HepG2 (cell line): Measurements from ENCODE around the gene PANK3. TPM values are rescaled to one million over a fixed set of nuclear protein-coding genes. Genes with fewer than 3 reads are reported as not detected.

ENCODE experiments used
- FOXJ3 ChIP-seq: sonication (generic); formaldehyde crosslinking; IDR thresholded peaks from 2 replicates; pipeline ENCODE4 v1.4.0; 2020; ENCODE audit warnings: missing genetic modification reagents, mild to moderate bottlenecking, borderline replicate concordance
- GATAD2A ChIP-seq: IDR thresholded peaks from 2 replicates; pipeline ENCODE4 v1.6.1; 2016
- HDAC2 ChIP-seq: sonication (generic); formaldehyde crosslinking; IDR thresholded peaks from 2 replicates; pipeline ENCODE4 v1.4.0; 2020; ENCODE audit warnings: missing genetic modification reagents
- HHEX ChIP-seq: IDR thresholded peaks from 2 replicates; pipeline ENCODE4 v1.6.1; 2016; ENCODE audit warnings: control low read depth
- JUND ChIP-seq: sonication (generic); formaldehyde crosslinking; IDR thresholded peaks from 2 replicates; pipeline ENCODE4 v1.8.0; 2022; ENCODE audit warnings: mild to moderate bottlenecking, missing genetic modification reagents
- MLX ChIP-seq: IDR thresholded peaks from 2 replicates; pipeline ENCODE4 v1.6.1; 2016
- NFIC ChIP-seq: IDR thresholded peaks from 2 replicates; pipeline ENCODE4 v1.6.1; 2012; ENCODE audit warnings: mild to moderate bottlenecking, low read length, inconsistent platforms
- NR3C1 ChIP-seq: sonication (generic); formaldehyde crosslinking; IDR thresholded peaks from 2 replicates; pipeline ENCODE4 v1.4.0; 2020; ENCODE audit warnings: missing genetic modification reagents
- PHF21A ChIP-seq: sonication (generic); formaldehyde crosslinking; IDR thresholded peaks from 2 replicates; pipeline ENCODE4 v1.5.0; 2020; ENCODE audit warnings: mild to moderate bottlenecking, missing genetic modification reagents
- PPARG ChIP-seq: conservative IDR thresholded peaks from 2 replicates; pipeline ENCODE4 v1.6.1; 2016; ENCODE audit warnings: missing biosample characterization, missing genetic modification reagents
- SMARCE1 ChIP-seq: fragments of 450-650 bp; IDR thresholded peaks from 2 replicates; pipeline ENCODE4 v1.6.1; 2017; ENCODE audit warnings: borderline replicate concordance
- TFDP1 ChIP-seq: IDR thresholded peaks from 2 replicates; pipeline ENCODE4 v1.6.1; 2016; ENCODE audit warnings: missing compliant biosample characterization, missing genetic modification reagents, borderline replicate concordance
- THRA ChIP-seq: sonication (generic); formaldehyde crosslinking; IDR thresholded peaks from 2 replicates; pipeline ENCODE4 v1.4.0; 2020; ENCODE audit warnings: missing genetic modification reagents, borderline replicate concordance
- YEATS2 ChIP-seq: sonication (generic); formaldehyde crosslinking; IDR thresholded peaks from 2 replicates; pipeline ENCODE4 v1.4.0; 2020; ENCODE audit warnings: missing genetic modification reagents, borderline replicate concordance
- ZEB1 ChIP-seq: IDR thresholded peaks from 2 replicates; pipeline ENCODE4 v1.6.1; 2012; ENCODE audit warnings: mild to moderate bottlenecking, low read depth, inconsistent platforms; ENCODE audit not compliant: insufficient replicate concordance
- ZFP1 ChIP-seq: IDR thresholded peaks from 2 replicates; pipeline ENCODE4 v1.6.1; 2016
- ZKSCAN8 ChIP-seq: IDR thresholded peaks from 2 replicates; pipeline ENCODE4 v1.6.1; 2016; ENCODE audit warnings: borderline replicate concordance, missing genetic modification reagents, missing compliant biosample characterization
- ZMYM4 ChIP-seq: sonication (generic); formaldehyde crosslinking; IDR thresholded peaks from 2 replicates; pipeline ENCODE4 v1.8.1; 2023; ENCODE audit warnings: mild to moderate bottlenecking, missing genetic modification reagents
- ZNF292 ChIP-seq: sonication (generic); formaldehyde crosslinking; IDR thresholded peaks from 2 replicates; pipeline ENCODE4 v1.8.1; 2022; ENCODE audit warnings: mild to moderate bottlenecking, low read depth, missing genetic modification reagents, borderline replicate concordance
- ZNF629 ChIP-seq: sonication (generic); formaldehyde crosslinking; conservative IDR thresholded peaks from 2 replicates; pipeline ENCODE4 v1.5.0; 2020; ENCODE audit warnings: missing genetic modification reagents
- ZNF83 ChIP-seq: sonication (generic); formaldehyde crosslinking; IDR thresholded peaks from 2 replicates; pipeline ENCODE4 v1.4.0; 2020; ENCODE audit warnings: missing genetic modification reagents, mild to moderate bottlenecking, borderline replicate concordance
- polyA plus RNA-seq, 8 experiments: library from polyadenylated mRNA; depleted of rRNA in 3 of 8; stranded (reverse) in 7 of 8; unstranded in 1 of 8; fragments of >200 nt; fragmentation: Illumina TruSeq in 4 of 8; extraction: Trizol in 4 of 8; gene quantifications; 2 replicates each; pipeline versions ENCODE4 v1.2.1 to v1.2.3, GENCODE V29; 2011 to 2016; ENCODE audit warnings: low read depth in 4 of 8, missing spikeins in 1 of 8, mixed read lengths in 1 of 8; ENCODE audit not compliant: insufficient read depth in 1 of 8
- total RNA-seq, 5 experiments: library from RNA; depleted of rRNA; stranded (reverse); fragments of >200 nt; fragmentation: Illumina TruSeq; extraction: Trizol; gene quantifications; 2 replicates each; pipeline ENCODE4 v1.2.3, GENCODE V29; 2016; ENCODE audit warnings: low read depth in 1 of 5
- TF ChIP-seq, protein P1 (sequence below): sonication (generic); formaldehyde crosslinking; IDR thresholded peaks from 2 replicates; pipeline ENCODE4 v1.9.0; 2021; ENCODE audit warnings: missing genetic modification reagents, borderline replicate concordance
- TF ChIP-seq, protein P2 (sequence below): IDR thresholded peaks from 2 replicates; pipeline ENCODE4 v1.6.1; 2012; ENCODE audit warnings: low read depth, low read length, improper control_type of control experiment
- TF ChIP-seq, protein P3 (sequence below): IDR thresholded peaks from 2 replicates; pipeline ENCODE4 v1.6.1; 2016; ENCODE audit warnings: missing compliant biosample characterization, missing genetic modification reagents, borderline replicate concordance

The PANK3 gene
- total and polyA plus RNA-seq, 2 of the 13 experiments (the other 11 are each of a cell fraction or from before 2014, with no cell fraction given), result 26.9 to 69.5 TPM

DNA sequence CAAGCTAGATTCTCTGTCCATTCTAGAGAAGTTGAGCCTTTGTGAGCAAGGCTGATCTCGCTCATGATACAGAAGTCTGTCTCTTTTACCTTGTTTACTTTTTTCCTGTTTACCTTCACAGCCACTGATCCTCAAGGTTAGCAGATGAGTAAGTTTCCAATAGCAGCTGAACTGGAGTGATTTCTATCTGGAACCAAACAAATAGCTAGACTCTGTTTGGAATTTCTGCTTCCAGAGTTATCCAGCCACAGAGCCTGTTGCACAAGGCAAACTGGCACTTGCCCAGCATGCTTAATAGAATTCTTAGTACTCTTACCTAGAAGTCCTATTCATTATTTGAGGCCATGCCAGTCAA lies 12.8 kb upstream of the PANK3 start (continued):
- TF ChIP-seq, protein P1, sequence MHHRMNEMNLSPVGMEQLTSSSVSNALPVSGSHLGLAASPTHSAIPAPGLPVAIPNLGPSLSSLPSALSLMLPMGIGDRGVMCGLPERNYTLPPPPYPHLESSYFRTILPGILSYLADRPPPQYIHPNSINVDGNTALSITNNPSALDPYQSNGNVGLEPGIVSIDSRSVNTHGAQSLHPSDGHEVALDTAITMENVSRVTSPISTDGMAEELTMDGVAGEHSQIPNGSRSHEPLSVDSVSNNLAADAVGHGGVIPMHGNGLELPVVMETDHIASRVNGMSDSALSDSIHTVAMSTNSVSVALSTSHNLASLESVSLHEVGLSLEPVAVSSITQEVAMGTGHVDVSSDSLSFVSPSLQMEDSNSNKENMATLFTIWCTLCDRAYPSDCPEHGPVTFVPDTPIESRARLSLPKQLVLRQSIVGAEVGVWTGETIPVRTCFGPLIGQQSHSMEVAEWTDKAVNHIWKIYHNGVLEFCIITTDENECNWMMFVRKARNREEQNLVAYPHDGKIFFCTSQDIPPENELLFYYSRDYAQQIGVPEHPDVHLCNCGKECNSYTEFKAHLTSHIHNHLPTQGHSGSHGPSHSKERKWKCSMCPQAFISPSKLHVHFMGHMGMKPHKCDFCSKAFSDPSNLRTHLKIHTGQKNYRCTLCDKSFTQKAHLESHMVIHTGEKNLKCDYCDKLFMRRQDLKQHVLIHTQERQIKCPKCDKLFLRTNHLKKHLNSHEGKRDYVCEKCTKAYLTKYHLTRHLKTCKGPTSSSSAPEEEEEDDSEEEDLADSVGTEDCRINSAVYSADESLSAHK (CRISPR knock-in tag), result no peak
- TF ChIP-seq SMARCE1 (no peak), FOXJ3 (CRISPR knock-in tag) (peak; percentile 96), HHEX (CRISPR knock-in tag) (peak; percentile 50; the same call in 1 of the 2 replicates), PPARG (CRISPR knock-in tag) (peak; percentile 81), PHF21A (CRISPR knock-in tag) (peak; percentile 89), ZNF629 (CRISPR knock-in tag) (peak; percentile 44), THRA (CRISPR knock-in tag) (peak; percentile 52), NFIC (peak; percentile 92), TFDP1 (CRISPR knock-in tag) (peak; percentile 41; the same call in 1 of the 2 replicates), ZNF292 (peak; percentile 95), ZNF83 (CRISPR knock-in tag) (no peak), JUND (no peak), ZEB1 (peak; percentile 20), ZFP1 (CRISPR knock-in tag) (peak; percentile 74; the same call in 1 of the 2 replicates), NR3C1 (CRISPR knock-in tag) (no peak), GATAD2A (CRISPR knock-in tag) (peak; percentile 98), MLX (CRISPR knock-in tag) (peak; percentile 64), ZKSCAN8 (peak; percentile 83), HDAC2 (peak; percentile 96), ZMYM4 (CRISPR knock-in tag) (peak; percentile 47), YEATS2 (CRISPR knock-in tag) (peak; percentile 45; the same call in 1 of the 2 replicates)
- TF ChIP-seq, protein P2, sequence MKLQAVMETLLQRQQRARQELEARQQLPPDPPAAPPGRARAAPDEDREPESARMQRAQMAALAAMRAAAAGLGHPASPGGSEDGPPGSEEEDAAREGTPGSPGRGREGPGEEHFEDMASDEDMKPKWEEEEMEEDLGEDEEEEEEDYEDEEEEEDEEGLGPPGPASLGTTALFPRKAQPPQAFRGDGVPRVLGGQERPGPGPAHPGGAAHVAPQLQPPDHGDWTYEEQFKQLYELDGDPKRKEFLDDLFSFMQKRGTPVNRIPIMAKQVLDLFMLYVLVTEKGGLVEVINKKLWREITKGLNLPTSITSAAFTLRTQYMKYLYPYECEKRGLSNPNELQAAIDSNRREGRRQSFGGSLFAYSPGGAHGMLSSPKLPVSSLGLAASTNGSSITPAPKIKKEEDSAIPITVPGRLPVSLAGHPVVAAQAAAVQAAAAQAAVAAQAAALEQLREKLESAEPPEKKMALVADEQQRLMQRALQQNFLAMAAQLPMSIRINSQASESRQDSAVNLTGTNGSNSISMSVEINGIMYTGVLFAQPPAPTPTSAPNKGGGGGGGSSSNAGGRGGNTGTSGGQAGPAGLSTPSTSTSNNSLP, result peak; percentile 63
- TF ChIP-seq, protein P3, sequence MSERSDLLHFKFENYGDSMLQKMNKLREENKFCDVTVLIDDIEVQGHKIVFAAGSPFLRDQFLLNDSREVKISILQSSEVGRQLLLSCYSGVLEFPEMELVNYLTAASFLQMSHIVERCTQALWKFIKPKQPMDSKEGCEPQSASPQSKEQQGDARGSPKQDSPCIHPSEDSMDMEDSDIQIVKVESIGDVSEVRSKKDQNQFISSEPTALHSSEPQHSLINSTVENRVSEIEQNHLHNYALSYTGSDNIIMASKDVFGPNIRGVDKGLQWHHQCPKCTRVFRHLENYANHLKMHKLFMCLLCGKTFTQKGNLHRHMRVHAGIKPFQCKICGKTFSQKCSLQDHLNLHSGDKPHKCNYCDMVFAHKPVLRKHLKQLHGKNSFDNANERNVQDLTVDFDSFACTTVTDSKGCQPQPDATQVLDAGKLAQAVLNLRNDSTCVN (CRISPR knock-in tag), result peak; percentile 100
